GM19438 (cell line): ENCODE measurements around the gene TPP1.

Source experiments
- ATAC-seq: cut with Tn5 transposase; IDR thresholded peaks from one replicate; pipeline ENCODE4 v1.9.1; 2021; ENCODE audit warnings: low read depth; ENCODE audit not compliant: unreplicated experiment

Gene TPP1

DNA sequence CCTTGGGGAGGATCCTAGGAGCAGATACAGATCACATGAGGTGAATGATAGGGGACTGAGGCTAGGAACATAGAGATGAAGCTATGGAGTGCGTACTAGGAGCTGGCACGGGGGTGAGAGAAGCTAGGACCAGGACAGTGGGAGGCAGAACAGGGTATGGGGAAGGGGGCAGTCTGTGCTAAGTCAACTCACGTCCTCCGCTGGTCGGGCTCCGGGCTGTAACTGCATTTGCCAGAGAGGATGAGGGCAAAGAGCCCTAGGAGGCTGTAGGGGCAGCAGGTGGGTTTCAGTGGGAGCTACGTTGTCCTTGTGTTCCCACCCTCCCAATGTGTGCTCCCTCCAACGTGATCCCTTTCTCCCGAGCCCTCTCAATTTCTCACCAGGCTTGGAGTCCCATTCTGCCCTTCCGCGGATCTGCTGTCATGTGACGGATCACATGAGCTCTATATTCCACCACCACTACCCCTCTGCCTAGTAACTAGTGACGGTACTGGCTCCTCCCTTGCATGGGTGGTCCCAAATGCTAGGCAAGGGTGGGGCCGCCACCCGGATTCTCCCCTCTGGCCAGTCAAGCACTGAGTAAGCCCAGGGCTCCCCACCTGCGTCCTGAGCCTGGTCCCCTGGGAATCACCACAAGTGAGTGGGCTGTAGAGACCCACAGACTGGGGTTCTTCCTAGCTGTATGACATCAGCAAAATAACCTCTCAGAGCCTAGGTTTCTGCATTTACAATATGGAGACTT is at the start of gene TPP1:
TSS of gene TPP1 (minus strand) at position 419 of the 742 bp plus-strand sequence. CDS start at position 397, 22 bp downstream.
- peak; percentile 98 for ATAC-seq

DNA sequence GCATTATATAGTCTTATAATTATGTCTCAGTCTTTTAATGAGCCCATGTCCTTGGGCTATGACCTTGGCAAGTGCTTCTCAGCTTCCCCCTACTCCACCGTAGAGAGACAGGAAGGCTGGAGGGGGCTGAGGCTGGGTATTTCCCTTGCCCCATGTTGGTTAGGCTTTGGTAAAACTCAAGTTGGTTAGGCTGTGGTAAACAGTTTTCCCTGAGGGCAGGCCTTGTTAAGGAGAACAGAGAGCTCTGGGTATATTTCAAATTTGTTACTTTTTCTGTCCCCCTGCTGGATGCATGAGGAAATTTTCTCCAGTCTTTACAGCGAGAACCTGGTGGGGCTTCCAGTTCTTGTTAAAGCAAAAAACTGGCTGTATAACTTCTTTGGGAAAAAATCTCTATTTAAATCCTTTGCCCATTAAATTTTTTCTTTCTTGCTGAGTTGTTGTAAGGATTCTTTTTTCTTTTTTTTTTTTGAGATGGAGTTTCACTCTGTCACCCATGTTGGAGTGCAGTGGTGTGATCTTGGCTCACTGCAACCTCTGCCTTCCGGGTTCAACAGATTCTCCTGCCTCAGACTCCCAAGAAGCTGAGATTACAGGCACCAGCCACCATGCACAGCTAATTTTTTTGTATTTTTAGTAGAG is 48.6 kb upstream of the TPP1 start:
- peak; percentile 80 for ATAC-seq

DNA sequence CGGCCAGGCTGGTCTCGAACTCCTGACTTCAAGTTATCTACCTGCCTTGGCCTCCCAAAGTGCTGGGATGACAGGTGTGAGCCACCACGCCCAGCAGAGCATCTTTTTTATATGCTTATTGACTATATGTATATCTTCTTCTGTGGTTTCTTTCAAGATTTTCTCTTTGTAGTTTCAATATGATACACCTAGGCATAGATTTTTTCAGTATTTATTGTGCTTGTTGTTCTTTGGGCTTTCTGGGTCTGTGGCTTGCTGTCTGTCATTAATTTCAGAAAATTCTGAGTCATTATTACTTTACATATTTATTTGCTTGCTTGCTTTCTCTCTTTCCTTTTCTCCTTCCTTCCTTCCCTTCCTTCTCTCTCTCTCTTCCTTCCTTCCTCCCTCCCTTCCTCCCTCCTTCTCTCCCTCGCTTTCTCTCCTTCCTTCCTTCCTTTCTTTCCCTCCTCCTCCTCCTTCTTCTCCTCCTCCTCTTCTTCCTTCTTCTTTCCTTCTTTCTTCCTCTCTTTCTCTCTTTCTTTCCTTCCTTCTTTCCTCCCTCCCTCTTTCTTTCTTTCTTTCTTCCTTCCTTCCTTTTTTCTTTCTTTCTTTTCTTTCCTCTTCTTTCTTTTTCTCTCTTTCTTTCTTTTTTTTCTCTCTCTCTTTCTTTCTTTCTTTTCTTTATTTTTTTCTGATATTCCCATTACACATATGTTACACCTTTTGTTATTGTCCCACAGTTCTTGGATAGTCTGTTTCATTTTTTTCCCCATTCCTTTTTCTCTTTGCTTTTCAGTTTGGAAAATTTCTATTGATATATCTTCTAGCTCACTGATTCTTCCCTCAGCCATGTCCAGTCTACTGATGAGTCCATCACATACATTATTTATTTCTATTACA is 47.3 kb upstream of the TPP1 start:
- ATAC-seq = no peak

DNA sequence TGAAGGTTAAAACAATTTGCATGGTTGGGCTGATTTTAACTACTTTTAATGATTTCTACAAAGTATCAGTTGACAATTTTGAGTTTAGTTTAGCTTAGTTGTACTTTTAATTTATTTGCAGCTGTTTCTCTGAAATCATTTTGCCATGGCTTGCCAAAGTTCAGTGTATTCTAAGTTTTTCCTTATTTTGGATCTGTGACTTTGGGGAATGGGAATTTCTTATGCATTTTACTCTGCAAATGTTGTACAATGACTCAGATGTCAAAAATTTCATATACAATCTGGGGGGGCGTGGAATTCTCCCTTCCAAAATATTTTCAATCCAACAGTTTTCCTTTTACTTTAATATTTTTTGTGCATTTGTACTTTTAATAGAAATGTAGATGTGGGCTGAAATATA is 45.3 kb upstream of the TPP1 start:
- ATAC-seq = no peak

DNA sequence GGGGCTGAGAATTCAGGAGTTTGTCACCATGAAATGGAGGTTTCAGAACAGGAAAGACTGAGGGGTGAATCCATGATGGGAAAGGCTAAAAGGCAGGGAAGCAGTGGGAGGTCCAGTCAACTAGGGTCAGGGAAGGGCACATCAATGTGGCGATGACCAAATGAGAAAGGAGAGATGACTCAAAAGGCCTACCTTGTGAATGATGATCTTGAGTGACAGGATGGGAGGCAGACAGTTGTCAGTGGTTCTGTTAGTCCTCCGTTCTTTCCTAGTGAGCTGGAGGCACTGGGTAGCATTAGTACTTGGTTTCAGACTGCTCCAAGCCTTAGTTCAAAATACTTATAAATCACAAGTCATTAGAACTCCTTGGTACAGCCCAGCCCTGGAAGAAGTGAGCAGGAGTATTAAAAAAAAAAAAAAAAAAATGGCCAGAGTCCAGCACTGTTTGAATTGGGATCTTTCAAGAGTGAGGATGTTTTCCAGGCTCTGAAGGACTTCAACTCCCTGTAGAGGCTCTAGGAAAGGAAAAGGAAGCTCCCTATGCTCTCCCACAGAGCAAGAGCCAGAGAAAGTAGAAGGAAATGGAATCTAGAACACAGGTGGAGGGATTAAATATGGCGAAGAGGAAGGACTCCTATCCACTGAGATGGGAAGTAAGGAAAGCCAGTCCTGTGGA is 44.7 kb upstream of the TPP1 start:
- ATAC-seq = no peak

DNA sequence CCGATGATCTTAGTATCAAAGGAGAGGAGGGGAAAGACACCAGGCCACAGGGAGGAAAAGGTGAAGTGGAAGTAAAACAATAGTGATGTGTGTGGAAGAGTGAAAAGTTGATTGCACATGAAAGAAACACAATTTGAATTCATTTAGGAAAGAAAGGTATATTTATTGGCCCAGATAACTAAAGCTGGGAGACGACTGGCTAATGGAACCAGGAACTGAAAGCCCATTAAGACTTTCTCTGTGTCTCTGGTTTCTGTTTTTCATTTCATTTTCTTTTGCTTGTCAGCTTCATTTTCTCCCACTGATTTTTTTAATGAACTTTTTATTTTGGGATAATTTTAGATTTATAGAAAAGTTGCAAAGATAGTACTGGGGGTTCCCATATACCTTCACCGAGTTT is 41.5 kb upstream of the TPP1 start:
- ATAC-seq = no peak

DNA sequence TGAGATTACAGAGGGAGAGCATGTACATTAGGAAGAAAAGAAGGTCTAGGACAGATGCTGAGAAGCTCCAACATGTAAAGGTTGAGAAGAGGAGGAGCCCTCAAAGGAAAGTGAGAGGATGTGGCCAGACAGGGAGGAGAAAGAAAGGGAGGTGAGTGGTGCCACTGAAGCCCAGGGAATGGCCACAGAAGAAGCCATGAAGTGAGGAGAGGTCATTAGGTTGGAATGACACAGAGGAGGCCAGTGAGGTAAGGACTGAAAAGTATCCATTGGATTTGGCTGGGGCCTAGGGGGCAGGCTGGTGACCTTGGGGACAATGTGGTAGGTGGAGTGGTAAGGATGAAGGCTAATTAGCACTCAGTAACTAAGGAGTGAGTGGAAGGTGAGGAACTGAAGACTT is 39.4 kb upstream of the TPP1 start:
- no peak for ATAC-seq

DNA sequence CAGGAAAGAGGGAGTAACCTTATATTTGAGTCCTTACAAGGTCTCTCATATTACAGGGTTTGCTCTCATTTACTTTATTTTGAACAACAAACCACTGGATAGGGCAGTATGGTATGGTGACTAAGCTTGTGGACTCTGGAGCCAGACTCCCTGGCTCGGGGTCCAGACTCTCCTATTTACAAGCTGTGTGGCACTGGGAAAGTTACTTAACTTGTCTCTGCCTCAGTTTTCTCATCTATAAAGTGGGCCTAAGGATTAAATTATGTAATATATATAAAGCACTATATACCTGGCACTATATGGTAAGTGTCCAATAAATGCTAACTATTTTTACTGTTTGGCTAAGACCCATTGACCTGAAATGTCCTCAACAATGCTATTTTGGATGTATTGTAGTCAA is 38.1 kb upstream of the TPP1 start:
- ATAC-seq = no peak

DNA sequence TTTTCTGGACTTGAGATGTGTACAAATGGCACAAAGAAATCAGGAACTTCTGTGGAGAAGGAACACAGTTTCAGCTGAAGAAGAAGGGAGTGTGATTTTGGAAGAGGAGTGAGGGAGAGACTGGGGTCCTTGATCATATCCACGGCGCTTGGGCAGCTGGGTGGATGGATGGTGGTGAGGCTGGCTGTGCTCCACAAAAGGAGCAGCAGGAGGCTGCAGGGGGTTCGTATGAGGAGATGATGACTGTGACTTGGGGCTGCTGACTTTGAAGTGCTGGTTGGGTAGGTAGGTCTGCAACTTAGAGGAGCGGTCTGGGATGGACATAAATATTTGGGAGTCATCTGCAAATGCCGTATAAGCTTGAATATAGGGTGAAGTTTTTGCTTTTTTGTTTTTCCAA is 37.7 kb upstream of the TPP1 start:
- no peak for ATAC-seq

DNA sequence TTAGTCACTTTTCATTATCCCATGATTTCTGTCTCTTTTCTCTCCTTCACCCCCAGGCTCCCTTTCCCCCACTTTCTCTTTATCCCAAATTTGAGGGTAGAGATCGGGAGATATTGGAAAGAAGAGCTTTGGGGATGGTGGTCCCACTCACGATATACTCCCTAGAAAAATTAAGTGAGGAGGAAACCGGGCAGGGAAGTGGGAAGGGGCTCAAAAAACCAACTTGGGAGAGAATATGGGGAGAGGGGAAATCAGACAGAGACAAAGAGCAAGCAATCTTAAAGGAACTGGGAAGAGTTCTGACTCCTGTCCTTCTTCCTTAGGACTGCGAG is 37.3 kb upstream of the TPP1 start:
- no peak for ATAC-seq

DNA sequence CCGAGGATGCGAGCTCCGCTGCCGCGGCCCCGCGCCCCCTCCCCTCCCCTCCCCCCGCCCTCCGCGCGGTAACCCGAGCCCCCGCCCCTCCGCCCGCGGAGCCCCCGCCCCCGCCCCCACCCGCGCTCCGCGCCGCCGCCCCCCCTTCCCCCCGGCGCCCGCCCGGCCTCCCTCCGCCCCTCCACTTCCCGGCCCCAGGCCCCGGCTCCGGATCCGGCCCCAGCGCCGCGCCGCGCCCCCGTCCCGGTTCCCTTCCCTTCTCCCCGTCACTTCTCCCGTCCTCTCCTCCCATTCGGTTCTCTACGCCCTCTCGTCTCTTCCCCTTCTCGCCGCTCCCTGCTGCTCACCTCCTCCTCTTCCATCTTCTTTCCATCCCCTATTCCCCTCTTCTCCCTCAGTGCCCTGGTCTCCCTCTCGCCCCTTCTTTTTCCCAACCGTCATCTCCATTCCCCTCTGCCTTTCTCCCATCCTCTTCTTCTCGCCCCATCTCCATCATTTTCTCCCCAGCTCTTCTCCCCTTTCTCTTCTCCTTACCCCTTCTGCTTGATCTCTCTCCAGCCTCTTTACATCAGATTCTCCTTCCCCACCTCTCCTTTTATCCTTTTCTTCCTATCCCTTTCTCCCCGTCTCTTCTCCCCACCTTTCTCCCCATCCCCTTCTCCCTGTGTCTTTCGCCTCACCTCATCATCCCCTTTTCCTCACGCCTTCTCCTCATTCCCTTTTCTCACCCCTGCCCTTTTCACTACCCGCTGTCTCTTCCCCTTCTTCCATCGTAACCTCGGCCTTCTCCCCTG is 36.8 kb upstream of the TPP1 start, which contains the start of gene DCHS1:
TSS of gene DCHS1 (minus strand) at position 20 of the 794 bp plus-strand sequence. CDS start 14,196 bp downstream, outside the sequence.
- ATAC-seq = no peak

DNA sequence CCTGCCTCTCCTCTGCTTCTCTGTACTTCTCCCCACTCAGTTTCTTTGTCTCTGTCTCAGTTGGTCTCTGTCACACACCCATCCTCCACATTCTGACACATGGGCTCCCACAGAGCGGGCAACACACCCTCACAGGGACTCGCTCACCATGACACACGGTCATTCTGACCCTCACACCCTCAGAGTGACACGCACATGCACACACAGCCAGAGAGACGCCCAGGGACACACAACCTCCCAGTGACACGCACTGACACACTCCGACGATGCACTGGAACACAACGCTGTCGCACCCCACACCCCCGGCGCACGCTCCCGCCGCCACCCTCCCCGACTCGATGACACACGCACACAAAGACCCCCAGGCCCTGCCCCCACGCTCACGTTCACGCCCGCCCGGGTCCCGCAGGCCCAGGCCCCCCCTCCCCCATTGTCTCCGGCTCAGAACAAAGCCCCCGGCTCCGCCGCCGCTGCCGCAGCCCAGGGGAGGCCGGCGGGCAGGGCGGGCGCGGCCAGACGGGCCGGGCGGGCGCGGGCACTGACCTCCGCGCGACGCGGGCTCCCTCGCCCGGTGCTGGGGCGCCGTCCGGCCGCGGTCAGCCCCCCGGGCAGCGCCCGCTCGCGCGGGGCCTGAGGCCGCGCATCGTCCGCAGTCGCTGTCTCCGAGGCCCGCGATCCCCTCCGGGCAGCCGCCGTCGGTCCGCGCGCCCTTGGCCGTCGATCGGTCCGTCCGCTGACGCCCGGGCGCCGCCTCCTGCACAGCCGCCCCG is 36.0 kb upstream of the TPP1 start:
- no peak for ATAC-seq

DNA sequence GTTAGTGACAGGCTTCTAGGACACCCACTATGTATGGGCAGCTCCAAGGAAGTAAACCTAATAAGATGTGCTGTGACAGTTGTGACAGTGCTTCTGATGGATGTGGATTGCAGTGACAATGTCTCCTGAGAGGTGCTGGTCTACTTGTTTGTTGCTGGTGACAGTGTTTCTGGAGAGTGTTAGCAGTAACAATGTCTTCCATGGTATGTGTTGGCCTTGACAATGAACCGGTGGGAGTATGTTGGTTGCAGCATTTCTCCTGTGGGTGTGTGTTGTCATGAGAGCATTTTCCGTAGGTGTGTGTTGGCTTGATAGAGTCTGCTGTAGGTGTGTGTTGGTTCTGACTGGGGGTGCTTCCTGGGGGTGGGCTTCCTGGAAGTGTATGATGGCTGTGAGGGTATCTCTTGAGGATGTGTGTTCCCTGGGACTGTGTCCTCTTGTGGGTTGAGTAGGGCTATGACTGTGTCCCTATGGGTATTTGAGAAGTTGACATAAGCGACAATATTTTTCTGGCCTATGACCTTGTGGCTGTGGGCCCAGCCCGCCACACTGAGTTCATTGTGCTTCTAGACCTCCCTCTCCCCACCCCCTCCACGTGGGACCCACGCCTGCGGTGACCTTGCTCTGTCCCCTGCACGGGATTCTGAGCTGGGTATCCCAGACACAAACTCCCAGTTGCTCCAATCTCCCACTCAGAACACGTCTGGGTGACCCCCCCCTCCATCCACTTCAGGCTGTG is 35.2 kb upstream of the TPP1 start:
- ATAC-seq = no peak

DNA sequence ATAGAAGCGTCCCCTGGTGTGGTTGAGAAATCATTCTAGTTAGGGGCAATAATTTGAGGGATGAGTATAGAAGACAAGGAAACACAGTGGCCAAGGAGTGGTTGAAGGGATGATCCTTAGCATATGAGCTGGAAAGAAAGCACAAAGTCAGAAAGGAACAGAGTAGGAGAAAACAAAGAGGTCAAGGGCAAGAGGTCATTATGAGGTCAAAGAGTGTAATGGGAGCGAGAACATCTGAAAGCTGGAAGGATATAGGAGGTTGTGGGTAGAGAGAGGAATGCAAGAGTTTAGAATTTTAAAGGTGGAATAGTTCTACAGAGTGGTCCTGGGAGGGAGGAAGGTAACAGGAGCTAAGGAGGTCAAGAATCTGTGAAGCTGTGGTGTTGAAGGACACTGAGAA is 34.4 kb upstream of the TPP1 start:
- no peak for ATAC-seq

DNA sequence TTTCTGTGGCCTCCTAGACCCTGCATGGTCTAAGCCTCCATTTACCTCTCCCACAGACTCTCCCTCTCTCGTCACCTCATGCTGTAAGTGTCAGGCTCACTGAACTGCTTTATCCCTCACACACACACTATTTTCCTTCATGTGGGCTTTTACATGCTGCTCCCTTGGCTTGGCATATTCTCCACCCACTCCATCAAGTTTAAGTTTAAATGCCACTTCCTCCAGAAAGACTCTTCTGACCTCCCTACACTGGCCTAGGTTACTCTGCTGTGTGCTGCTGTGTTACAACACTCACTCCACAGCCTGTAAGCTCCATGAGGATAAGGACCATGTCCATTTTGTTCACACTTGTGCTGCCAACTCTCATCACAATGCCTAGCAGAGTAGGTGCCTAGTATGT is 33.9 kb upstream of the TPP1 start:
- no peak for ATAC-seq

DNA sequence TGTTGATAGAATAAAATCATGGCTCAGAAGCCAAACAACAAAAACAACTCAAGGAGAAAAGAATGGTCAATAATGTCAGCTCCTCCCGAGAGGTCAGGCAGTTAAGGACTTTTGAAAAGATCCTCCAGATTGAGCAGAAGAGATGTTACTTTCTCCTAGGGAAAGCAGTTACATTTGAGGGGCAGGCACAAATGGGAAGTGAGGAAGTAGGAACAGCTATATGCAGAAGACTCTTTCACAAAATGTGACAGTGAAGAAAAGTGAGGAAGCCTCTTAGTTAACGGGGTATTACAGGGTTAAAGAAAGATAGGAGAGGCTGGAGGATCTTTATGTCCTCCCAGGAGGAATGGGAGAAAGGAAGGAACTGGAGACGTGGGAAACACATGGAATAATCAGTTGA is 33.0 kb upstream of the TPP1 start:
- ATAC-seq = no peak

DNA sequence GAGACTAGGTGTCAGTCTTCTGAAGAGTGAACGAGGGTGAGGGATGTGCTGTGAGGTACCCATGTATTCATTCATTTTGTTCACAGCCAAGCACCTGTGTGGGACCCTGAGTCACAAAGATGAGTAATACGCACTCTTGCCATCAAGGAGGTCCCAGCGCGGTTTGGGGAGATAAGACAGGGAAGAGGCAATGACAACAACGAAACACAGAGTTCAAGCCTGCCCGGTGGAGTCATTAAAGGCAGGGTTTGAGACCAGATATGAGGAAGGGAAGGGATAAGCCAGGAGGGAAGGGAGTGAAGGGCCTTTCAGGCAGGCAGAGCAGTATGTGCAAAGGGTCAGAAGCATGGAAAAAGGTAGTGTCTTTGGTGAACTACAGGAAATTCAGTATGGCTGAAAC is 31.8 kb upstream of the TPP1 start:
- no peak for ATAC-seq

DNA sequence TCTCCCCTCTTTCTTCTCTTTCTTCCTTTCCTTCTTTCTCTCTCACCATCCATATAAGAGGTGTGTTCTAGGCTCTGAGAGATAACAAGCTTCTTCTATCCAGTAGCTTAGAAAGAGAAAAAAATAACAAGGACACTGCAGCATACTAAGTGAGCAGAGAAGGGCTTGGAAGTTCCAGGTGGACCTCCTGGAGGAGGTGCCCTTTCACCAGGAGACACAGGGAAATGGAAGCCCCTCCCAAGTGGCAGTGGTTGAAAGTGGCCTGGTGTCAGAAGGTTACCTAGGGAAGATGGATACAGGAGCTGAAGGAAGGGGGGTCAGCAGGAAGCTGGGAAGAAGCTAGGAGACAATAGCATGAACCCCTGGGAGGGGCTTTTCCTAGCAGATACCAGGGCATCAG is 30.9 kb upstream of the TPP1 start:
- ATAC-seq = no peak

DNA sequence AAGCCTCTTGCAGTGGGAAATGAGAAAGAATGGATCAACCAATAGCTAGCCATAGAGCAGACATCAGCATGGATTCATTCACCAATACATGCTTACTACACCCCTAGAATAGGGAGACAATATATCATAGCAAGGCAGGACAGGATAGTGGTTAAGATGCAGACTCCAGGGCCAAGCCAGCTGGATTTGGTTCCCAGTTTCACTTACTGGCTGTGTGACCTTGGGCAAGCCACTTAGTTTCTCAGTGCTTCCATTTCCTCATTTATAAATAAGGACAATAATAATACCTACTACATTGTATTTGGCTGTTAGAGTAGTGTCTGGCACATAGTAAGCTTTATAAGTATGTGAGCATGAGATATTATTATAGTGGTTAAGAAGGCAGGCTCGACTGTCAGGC is 29.3 kb upstream of the TPP1 start:
- no peak for ATAC-seq
